Measurements from ENCODE around the gene MRPL50.

DNA sequence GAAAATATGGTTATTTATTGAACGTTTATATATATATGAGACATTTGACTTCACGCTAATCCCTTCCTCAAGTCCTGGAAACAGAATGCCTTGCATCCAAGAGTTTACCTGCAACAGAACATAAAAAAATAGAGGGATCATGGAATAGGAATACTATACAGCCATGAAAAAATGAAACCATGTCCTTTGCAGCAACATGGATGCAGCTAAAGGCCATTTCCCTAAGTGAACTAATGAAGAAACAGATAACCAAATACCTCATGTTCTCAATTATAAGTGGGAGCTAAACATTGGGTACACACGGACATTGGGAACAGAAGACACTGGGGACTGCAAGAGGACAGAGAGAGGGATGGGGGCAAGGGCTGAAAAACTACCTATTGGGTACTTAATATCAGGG lies 26.6 kb downstream of the MRPL50 start:
- no peak for TF ChIP-seq TARDBP (IDR thresholded peaks at IDR 0.05)
- TF ChIP-seq CTBP1 (IDR thresholded peaks at IDR 0.05; ENCODE audit: borderline replicate concordance), result no peak
- TF ChIP-seq ELF4 (IDR thresholded peaks at IDR 0.05), result no peak
- no peak for TF ChIP-seq SP1 (IDR thresholded peaks at IDR 0.05)

All from HEK293T (cell line).